ENCODE results near the gene ATP5PO.

DNA sequence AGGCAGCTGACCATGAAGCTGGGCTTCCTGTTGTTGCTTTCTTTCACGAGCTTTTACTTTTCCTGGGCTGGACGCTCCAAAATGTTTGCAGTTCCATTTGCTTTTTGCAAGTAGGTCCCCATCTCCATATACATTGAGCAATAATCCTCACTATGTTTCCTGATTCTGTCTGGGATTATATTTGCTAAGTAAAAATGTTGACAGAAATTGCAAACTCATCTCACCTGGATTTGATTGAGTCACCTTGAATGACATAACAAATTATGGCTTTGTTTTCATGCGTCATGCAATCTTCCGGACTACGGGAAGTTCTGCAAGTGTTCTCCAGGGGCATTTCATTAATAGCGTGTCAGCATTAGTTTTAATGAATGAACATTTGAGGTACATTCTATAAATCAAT, 18.9 kb downstream of the ATP5PO start:
- TF ChIP-seq, protein P1, sequence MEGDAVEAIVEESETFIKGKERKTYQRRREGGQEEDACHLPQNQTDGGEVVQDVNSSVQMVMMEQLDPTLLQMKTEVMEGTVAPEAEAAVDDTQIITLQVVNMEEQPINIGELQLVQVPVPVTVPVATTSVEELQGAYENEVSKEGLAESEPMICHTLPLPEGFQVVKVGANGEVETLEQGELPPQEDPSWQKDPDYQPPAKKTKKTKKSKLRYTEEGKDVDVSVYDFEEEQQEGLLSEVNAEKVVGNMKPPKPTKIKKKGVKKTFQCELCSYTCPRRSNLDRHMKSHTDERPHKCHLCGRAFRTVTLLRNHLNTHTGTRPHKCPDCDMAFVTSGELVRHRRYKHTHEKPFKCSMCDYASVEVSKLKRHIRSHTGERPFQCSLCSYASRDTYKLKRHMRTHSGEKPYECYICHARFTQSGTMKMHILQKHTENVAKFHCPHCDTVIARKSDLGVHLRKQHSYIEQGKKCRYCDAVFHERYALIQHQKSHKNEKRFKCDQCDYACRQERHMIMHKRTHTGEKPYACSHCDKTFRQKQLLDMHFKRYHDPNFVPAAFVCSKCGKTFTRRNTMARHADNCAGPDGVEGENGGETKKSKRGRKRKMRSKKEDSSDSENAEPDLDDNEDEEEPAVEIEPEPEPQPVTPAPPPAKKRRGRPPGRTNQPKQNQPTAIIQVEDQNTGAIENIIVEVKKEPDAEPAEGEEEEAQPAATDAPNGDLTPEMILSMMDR (IDR thresholded peaks at IDR 0.05 in 4 of 5, conservative IDR thresholded peaks at IDR 0.05 in 1 of 5) = no peak
- TF ChIP-seq POLR2A (IDR thresholded peaks at IDR 0.05) = no peak

Data from gastrocnemius medialis (tissue), 4 donors.